NCI-H1930 (cell line): ENCODE measurements around the gene HAUS3.

Source experiments
- DNase-seq, 2 experiments: peaks; one replicate each; lab custom pipeline; 2025; lab: John Stamatoyannopoulos, UW

HAUS3 gene, protein sequence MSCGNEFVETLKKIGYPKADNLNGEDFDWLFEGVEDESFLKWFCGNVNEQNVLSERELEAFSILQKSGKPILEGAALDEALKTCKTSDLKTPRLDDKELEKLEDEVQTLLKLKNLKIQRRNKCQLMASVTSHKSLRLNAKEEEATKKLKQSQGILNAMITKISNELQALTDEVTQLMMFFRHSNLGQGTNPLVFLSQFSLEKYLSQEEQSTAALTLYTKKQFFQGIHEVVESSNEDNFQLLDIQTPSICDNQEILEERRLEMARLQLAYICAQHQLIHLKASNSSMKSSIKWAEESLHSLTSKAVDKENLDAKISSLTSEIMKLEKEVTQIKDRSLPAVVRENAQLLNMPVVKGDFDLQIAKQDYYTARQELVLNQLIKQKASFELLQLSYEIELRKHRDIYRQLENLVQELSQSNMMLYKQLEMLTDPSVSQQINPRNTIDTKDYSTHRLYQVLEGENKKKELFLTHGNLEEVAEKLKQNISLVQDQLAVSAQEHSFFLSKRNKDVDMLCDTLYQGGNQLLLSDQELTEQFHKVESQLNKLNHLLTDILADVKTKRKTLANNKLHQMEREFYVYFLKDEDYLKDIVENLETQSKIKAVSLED

DNA sequence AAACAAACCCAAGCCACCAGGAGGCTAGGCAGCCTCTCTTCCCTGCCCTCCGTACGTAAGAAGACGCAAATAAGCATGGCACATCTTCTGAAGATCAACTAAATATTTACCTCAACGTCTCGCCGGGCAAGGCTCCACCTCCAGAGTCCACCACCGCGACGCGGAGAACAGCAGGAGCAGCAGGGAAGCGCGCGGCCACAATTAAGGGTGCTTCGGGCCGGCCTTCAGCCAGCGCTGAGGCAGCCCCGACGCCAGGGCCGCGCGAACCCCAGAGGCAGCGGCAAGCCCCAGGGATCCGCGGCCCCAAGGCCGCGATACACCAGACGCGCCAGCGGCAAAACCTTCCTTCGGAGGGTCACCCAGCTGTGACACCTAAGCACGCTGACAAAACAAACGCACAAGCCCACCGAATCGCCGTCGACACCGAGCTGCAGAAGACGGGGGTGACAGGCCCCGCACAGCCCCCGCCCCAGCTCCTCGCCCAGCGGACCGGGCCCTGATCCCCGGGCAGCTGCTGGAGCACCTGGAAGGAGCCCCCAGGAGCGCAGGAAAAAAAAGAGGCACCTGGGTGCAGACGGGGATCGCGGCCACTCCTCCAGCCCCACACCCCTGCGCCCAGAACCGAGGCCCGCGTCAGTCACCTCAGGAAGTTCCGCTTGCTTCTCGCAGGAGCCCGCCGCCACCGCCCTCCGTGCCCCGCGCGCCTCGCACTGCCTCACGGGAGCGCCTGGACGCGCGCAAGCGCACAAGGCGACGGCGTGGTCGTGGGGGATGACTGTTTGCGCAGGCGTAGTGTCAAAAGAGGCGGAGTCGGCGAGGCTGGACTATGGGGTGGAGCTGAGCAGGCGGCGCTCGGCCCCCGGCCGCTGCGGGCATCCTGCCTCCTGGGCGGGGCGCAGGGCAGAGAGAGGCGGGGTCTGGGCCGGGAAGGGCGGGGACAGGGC, at the start of gene HAUS3, which contains the start of gene POLN:
HAUS3 (minus strand) TSS at position 712 of the 944 bp plus-strand sequence. CDS start 1,175 bp downstream, outside the sequence.
POLN (minus strand) TSS at position 712 of the 944 bp plus-strand sequence. CDS start 12,890 bp downstream, outside the sequence.
- peak; percentile 92 to 96 for DNase-seq

DNA sequence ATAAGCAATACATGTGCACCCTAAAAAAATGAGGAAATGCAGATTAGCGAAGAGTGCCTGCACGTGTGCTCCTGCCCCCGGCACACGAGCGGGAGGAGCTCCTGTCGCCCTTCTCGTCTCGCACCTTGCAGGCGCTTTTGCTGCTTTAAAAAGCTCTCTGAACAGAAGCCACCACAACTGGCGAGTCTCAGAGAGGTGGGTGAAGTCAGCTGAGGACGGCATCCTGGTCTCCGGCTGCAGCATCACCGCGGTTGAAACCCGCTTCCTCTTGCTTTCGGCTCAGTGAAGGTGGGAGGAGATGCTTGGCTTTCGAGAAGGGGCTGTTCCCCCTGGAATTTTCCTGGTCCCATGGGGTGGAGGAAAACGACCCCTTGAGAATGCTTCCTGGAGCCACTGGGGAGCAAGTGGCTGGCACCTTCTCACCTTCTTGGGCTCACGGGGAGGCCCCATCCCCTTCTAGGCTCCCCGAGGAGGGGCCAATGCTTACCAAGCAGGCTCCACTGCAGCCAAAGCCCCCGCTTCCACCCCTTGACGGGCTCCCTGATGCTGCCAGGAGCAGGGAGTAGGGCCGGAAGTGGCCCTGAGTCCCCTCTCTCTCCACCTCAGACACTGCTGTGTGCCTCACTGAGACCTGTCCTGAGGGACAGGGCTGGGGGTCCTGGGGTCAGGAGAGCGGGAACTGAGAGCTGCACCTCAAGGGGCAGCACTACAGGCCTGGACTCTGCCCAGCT, 49.2 kb upstream of the HAUS3 start:
- no peak for DNase-seq

DNA sequence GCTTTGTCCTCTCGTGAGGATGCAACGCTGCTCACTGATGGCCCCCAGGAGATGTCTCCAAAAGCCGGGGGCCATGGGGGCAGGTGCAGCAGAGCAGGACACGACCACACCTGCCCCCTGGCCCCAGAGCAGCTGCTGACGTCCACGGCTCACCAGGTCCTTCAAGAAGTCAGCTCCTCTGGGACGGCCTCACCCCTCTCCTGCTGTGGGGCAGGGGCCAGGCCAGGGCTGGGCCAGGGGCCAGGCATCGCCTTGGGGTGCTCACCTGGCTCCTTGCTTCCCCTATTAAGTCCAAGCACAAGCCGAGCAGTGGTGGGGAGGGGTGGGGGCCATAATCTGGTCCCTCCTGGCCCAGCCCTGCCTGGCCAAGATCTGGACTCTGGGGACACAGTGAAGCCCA, 48.6 kb upstream of the HAUS3 start:
- DNase-seq, result no peak

DNA sequence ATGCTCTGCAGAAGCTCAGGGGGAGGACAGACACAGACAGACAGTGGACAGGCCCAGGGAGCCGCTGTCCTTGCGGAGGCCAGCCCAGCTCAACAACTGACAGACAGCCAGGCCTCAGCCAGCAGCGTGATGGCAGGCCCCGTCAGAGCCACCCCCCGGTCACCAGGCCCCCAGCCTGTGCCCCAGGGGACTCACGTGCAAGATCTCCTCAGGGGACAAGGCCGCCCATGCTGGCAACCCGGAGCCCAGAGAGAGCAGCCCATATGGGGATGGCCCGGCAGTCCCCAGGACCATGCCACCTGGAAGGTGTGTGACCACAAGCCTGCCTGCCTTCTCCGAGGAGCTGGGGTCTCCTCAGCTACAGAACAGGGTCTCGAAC, 48.0 kb upstream of the HAUS3 start:
- no peak for DNase-seq

DNA sequence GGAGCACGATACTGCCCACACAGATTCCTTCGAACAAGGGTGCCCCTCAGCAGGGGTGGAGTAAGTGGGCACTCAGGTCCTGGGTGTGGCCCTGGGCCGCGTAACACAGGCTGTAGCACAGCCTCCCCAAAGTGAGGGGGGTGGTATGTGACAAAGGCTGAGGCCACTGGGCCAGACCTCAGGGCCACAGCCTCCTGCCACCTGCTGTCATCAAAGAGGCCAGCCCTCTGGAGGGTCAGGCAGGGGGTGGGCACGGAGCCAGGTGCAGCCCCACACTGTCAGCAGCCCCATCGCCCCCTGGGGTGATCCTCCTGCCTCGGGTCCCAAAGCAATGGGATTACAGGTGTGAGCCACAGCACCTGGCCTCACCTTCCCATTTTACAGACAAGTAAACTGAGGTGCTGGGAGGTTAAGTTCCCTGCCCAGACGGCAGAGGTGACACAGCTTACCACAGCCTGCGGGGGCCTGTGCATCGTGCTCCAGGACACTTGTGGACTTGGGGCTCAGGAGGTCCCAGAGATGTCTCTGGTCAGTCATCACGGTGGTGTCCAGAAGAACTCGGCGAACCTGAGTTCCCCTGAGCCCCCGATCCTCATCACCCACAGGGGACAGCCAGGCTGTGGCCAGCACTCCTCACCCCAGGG, 47.5 kb upstream of the HAUS3 start:
- DNase-seq, result no peak

DNA sequence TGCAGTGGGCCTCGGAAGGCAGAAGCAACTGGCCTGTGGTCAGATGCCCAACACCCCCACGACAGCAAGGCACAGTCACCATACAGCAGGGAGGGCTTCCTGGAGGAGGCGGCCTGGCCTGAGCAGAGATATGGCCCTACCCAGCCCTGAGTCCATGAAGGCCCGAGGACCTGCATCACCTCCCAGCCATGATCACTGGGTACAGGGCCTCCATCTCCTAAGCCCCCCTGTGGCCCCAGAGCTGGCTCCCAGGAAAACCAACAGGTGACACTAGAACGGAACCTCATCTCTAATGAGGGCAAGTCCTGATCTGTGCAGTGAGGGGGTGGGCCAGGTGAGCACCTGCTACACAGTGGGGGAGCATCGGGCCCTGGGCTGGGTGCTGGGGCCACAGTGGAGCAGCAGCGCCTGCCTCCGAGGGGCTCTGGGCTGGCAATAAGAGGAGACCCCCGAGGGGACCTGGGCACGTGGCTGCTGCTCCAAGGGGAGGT, 46.2 kb upstream of the HAUS3 start:
- DNase-seq, result no peak

DNA sequence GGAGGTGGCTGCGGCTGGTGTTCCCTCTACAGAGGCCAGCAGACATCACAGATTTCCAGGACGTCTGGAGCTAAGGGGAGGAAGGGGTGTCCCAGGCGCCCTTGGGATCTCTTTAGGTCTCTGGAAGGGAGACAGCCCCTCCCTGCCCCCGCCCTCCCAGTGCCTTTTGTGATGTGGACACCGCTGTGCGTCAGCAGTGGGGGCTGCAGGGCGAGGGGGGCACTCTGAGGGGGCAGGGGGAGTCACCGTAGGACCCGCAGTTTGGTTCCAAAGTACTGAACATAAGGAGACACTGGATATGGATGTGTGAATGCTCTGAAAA, 45.6 kb upstream of the HAUS3 start:
- DNase-seq, result no peak

DNA sequence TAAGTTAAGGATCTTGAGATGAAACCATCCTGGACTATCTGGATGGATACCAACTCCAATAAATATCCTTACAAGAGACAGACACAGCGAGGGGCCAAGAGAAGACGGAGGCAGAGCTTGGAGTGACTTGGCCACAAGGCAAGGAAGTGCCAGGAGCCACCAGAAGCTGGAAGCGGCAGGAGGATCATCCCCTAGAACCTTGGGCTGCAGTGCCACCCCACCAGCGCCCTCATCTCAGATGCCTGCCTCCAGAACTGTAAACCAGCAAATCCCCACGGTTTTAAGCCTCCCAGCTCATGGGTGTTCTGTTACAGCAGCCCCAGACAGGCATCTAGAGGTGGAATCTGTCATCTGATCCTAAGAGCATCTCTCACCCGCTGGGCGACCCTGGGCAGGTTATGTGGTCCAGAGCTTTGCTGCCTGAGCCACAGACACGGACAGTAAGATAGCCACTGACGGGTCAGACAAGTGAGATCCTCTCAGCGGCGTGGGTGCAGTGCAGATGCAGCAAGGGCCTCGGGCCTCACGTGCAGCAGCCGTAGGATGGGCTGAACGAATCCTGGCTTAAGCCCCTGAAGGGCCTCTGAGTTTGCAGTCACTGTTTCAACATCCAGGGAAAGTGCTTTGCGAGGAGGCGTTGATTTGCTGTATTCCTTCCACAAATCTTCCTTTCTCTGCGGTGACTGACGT, 45.1 kb upstream of the HAUS3 start:
- DNase-seq, result no peak

DNA sequence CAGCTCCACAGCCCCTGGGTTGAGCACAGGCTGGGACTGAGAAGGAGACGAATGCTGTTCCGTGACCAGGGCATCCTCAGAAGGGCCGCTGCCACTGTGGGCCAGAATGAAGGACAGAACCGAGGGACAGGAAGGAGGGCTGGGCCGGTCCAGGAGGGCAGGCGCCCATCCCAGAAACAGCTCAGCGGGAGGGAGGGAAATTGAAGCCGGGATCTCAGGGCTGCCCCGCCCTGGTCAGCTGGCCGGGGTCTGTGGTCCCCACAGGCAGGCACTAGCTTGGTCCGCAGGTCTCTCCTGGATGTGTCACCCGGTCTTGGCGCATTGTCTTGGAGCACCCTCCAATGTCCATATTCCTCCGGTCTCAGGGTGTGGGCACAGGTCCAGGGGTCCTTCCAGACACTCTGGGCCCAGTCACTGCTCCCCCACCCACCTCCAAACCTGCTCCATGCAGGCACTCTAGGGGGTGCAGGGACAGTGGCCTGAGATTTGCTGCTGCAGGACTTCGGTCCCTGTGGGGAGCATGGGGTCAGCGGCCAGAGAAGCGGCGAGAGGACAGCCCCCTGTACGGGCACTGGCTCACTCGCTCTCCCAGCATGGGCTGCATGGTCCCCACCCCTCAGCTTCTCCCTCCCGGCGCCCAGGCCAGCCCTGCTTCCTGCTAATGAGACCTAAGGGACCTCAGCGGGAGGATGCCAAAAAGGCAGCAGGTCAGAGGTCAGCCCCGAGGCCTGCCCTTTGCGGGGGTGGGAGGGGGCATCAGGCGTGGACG, 43.9 kb upstream of the HAUS3 start:
- no peak for DNase-seq

DNA sequence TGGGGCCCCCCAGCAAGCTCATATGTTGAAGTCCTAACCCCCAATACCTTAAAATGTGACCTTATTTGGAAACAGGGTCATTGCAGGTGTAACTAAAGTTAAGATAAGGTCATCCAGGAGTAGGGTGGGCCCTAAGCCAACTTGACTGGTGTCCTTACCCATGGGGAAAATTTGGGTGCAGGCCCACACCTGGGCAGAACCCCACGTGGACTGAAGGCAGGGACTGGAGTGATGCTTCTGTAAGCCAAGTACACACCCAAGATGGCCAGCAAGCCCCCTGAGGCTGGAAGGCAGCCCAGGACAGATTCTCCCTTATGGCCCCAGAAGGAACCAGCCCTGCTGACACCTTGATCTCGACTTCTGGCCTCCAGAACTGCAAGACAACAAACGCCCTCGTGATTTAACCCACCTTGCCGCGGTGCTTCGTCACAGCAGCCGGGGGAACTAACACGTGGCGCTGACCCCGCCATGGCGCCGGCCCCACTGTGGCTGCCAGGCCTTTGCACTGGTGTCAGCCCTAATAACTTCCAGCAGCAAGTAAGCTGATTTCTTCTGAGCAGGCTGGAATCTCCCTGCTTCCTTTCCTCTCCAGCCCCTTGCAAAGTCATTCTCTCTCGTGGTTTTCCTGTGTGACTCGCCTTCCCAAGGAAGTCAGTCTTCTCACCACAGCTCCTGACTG, 43.2 kb upstream of the HAUS3 start:
- DNase-seq, result no peak

DNA sequence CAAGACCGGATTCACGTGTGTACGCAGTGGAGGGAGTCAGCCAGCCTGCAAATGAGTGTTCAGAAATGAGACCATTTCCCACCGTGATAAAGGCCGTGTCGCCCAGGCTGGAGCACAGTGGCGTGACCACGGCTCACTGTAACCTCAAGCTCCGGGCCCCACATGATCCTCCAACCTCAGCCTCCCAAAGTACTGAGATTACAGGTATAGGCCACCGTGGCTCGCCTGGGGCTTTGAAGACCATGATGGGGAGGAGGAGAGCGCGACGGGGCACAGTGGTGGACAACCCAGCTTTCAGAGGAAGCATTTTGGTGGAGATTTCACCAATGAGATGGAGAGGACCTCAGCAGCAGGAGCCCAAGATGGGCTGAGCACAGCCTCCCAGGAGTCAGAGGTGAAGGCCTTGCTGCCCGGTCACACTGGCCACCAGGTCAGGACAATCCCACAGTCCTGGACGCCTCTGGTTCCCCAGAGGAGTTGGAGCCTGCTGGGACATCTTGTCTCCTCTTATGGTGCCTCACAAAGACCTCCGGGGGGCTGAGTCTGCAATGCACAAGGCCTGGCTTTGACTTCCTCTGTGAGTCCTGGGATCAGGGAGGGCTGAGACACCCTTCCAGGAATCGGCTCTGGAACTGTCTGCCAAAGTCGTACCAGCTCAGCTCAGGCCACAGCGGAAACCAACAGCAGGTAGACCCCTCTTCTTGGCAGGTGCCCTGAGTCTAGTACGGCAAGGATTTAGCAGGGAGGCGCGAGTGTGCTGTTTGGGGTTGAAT, 42.4 kb upstream of the HAUS3 start:
- no peak for DNase-seq

DNA sequence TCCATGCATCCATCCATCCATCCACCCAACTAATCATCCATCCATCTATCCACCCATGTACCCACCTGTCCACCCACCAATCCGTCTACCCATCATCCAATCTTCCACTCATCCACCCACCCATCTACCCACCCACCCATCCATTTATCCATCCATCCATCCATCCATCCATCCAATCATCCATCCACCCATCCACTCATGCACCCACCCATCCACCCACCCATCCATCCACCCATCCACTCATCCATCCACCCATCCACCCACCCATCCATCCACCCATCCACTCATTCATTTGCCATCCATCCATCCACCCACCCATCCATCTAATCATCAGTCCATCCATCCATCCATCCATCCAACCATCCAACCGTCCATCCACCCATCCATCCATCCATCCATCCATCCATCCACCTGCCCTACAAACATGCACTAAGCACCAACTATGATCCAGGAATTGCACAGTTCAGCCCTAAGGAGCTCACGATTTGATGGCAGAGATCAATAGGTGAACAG, 41.3 kb upstream of the HAUS3 start:
- no peak for DNase-seq

DNA sequence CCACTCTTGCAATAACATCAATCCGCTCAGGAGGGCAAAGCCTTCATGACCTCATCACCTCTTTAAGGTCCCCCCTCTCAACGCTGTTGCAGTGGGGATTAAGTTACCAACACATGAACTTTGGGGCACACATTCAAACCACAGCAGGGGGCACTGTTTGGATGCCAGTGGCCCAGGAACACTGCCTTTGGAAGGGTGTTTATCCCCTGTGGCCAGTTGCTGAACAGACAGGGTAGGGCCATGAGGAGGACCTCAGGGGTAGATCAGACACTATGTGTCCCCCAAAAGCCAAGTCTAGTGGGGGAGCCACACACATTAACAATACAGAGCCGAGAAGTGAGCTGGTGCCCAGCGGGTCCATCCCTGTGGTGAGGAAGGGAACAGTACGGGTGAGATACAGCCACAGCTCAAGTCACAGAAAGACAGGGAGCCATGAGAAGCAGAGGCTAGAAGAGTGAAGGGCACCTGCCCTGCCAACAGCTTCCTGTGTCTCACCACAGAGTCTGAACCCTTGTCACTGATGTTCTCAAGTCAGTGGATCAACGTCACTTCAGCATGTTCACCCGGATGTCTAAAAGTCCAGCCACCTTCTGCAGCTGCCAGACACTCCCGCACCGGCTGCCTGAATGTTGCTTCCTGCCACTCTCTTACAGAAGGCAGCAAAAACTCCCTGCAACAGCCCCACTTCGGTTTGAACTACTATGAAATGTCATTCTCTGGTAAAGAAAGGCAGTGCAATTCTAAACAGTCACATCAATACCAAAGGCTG, 39.8 kb upstream of the HAUS3 start:
- no peak for DNase-seq

DNA sequence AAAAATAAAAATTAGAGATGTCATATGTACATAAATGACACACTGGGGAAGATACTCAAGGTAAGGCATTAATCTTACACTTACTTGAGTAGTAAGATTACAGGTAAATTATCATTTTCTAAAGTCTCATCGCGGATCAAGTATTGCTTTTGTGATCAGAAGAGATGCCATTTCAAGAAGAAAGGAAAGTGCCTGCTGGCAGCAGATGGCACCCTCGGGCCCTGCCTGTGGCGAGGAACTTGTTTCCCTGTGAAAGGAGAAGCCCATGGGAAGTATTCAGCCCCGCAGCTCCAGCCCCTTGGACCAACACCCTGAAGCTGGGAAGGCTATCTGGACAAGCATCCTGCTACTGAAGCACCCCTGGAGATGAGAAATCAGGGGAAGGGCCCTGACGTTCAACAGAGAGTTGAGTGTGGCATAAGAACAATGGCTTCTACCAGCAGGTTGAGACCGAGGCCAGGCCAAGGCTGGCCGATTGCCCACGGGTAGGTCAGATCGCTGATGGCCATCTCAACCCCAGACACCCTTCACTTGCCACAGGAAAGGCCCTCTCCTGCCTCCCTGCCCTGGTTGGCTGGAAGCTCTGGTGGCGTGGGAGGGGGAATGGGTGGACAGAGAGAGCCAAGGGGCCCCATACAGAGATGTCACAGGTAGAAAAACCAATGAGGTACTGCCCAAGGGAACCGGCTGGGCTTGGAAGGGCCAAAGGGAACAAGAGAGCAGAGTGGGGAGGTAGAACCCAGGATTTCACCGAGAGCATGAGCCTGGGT, 38.8 kb upstream of the HAUS3 start:
- no peak for DNase-seq

DNA sequence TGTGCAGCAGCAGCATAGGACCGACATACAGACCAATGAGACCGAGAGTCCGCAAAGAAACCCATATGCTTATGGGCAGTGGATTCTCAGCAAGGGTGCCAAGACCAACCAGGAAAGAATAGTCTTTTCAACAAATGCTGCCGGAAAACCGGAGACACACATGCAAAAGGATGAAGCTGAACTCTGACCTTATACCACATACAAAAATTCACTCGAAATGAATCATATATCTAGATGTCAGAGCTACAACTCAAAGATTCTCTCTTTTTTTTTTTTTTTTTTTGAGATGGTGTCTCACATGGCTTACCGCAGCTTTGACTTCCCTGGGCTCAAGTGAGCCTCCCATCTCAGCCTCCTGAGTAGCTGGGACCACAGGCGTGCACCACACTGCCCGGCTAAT, 36.0 kb upstream of the HAUS3 start:
- no peak for DNase-seq

DNA sequence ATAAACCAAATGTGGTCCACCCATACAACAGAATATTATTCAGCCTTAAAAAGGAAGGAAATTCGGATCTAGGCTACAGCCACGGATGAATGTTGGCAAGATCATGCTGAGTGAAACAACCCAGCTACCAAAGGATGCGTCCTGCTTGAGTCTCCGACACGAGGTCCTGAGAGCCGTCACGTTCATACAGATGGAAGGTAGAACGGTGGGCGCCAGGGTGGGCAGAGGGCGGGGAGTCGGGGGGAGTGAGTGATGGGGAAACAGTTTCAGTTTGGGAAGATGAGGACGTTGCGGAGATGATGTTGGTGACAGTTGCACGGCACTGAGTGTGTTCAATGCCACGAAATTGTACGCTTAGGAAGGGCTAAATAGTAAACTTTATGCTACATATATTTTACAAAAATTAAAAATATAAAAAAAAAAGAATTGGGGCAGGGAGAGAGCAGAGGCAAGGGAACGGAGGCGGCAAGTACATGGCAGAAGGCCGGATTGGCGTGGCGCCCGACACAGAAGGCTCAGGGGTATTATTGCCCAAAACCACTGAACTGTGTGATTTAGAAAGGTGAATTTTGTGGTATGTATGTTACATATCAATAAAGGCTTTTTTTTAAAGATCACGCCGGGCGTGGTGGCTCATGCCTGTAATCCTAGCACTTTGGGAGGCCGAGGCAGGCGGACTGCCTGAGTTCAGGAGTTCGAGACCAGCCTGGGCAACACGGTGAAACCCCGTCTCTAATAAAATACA, 34.8 kb upstream of the HAUS3 start:
- no peak for DNase-seq
